Ectodermal cell (in vitro differentiated cells): ENCODE results near the gene TREH.
A peak's percentile ranks its signal among the peaks of the same experiment; 100 is the strongest.

Source experiments
- H3K27ac ChIP-seq: 2 replicates; pipeline ENCODE4 v1.7.0; 2013; ENCODE audit warnings: mild to moderate bottlenecking, low read depth, low read length; ENCODE audit not compliant: insufficient read depth, poor library complexity, severe bottlenecking
- H3K27me3 ChIP-seq: 2 replicates; pipeline ENCODE4 v1.7.0; 2013; ENCODE audit warnings: mild to moderate bottlenecking, low read length; ENCODE audit not compliant: insufficient read depth, control insufficient read depth, poor library complexity, severe bottlenecking
- H3K36me3 ChIP-seq: one replicate; pipeline ENCODE4 v1.7.0; 2013; ENCODE audit warnings: low read length; ENCODE audit not compliant: control insufficient read depth, insufficient read depth
- H3K4me1 ChIP-seq: one replicate; pipeline ENCODE4 v1.7.0; 2013; ENCODE audit warnings: low read length; ENCODE audit not compliant: control insufficient read depth, insufficient read depth
- H3K4me3 ChIP-seq: 2 replicates; pipeline ENCODE4 v1.7.0; 2013; ENCODE audit warnings: low read depth, low read length, control low read depth; ENCODE audit not compliant: insufficient read depth
- H3K9me3 ChIP-seq: 2 replicates; pipeline ENCODE4 v1.7.0; 2013; ENCODE audit warnings: mild to moderate bottlenecking, low read length, moderate library complexity; ENCODE audit not compliant: control insufficient read depth
- WGBS, 2 experiments: methylation state at CpG; one replicate each; pipeline ENCODE4 v1.1.7; 2013; ENCODE audit warnings: missing lambda C conversion rate in 2 of 2; 5-methylcytosine and 5-hydroxymethylcytosine counted together

TREH gene

DNA sequence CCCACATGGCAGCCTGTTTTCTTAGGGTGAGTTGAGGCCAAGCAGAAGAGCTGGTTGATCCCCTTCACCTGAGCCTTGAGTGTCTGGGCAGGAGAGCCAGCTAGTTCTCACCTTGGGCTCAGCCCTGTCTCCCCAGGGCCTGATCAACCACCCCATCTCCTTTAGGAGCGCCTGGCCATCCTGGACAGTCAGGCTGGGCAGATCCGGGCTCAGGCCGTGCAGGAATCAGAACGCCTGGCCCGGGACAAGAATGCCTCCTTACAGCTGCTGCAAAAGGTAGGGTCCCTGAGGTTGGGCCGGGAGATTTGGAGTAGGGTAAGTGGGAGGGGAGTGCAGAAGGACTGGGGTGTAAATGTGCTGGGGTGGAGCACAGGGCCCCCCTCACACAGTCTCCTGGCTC is 40.7 kb downstream of the TREH start:
- no peak overlapping the region for H3K27ac ChIP-seq
- H3K9me3 ChIP-seq = no peaks in the 10 kb centered on the region
- H3K27me3 ChIP-seq = no peaks in the 10 kb centered on the region
- no peak overlapping the region for H3K4me3 ChIP-seq
- H3K36me3 ChIP-seq = peaks cover 29% of the 10 kb centered on the region
- WGBS, 2 experiments = 96 to 97% methylated on average over 6 of the region's 6 CpGs
- H3K4me1 ChIP-seq = peaks cover 20% of the 10 kb centered on the region

DNA sequence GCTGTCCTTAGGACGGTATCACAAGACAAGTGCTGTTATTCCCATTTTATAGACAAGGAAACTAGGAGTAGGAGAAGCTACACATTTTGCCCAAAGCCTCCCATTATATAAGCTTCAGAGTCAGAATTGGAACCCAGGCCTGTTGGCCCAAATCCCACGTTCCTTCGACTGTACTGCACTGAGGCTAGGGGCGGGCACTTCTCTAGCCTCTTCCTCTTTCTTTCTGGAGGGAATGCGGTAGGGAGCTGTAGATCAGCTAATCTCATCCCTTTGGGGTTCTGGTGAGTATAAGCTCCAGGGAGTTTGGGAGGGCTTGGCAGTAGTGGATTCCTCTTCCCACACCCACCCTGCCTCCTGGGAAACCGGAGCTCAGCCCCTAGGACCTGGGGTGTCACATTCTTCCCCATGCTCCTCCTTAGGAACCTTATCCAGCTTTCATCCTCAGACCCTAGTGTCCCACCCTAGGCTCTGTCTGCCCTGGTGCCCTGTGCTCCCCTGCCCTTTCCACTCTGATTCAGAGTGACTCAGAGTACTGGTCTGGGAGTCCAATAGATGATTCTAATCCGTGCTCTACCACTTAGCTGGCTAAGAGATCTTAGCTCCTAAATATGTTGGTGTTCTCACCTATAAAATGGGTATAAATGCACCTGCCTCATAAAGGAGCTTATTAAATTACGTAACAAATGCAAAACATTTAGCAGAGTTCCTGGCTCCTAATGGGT is 42.7 kb downstream of the TREH start:
- no peak overlapping the region for H3K4me3 ChIP-seq
- peaks cover 25% of the 10 kb centered on the region for H3K4me1 ChIP-seq
- no peaks in the 10 kb centered on the region for H3K27me3 ChIP-seq
- H3K9me3 ChIP-seq = no peaks in the 10 kb centered on the region
- peaks cover 32% of the 10 kb centered on the region for H3K36me3 ChIP-seq
- H3K27ac ChIP-seq = no peak overlapping the region
- WGBS, 2 experiments = 87 to 92% methylated on average over 7 to 8 of the region's 8 CpGs

DNA sequence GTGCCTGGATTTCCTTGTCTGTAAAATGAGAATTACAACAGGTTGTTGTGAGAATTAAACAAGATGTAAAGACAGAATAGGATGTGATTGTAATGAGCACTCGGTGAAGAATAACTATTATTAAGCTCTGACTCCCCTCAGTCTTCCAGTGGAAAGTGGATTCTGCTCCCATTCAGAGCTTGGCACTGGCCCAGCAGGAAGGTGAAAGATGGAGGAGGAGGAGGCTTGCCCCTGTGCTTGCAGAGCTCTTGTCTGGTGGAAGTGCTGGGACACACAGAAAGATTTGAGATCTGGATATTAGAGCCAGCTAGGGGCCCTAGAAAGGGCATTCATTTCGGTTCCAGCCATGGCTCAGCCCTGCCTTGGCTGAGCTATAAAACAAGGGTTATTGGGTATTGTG is 43.8 kb downstream of the TREH start:
- 77 to 84% methylated on average over 2 of the region's 2 CpGs for WGBS, 2 experiments
- Histone ChIP-seq H3K36me3 (peaks cover 28% of the 10 kb centered on the region), H3K9me3 (no peaks in the 10 kb centered on the region), H3K27me3 (no peaks in the 10 kb centered on the region), H3K27ac (no peak overlapping the region), H3K4me3 (peak overlapping the region; percentile 34), H3K4me1 (peaks cover 25% of the 10 kb centered on the region)

DNA sequence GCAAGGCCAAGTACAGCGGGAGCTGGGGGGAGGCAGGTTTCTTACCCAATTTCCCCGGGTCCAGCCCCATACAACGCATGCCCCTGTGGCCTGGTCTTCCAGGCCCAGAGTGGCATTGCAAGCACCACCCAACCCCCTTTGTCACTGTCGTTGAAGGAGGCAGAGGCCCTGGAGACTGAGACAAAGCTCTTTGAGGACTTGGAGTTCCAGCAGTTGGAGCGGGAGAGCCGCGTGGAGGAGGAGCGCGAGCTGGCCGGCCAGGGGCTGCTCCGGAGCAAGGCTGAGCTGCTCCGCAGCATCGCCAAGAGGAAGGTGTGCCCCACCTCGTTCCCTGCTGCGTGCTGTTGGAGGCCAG is 44.2 kb downstream of the TREH start:
- peaks cover 25% of the 10 kb centered on the region for H3K4me1 ChIP-seq
- peak overlapping the region; percentile 34 for H3K4me3 ChIP-seq
- 7 to 9% methylated on average over 15 of the region's 15 CpGs for WGBS, 2 experiments
- peaks cover 25% of the 10 kb centered on the region for H3K36me3 ChIP-seq
- H3K27ac ChIP-seq = no peak overlapping the region
- no peaks in the 10 kb centered on the region for H3K9me3 ChIP-seq
- H3K27me3 ChIP-seq = no peaks in the 10 kb centered on the region

DNA sequence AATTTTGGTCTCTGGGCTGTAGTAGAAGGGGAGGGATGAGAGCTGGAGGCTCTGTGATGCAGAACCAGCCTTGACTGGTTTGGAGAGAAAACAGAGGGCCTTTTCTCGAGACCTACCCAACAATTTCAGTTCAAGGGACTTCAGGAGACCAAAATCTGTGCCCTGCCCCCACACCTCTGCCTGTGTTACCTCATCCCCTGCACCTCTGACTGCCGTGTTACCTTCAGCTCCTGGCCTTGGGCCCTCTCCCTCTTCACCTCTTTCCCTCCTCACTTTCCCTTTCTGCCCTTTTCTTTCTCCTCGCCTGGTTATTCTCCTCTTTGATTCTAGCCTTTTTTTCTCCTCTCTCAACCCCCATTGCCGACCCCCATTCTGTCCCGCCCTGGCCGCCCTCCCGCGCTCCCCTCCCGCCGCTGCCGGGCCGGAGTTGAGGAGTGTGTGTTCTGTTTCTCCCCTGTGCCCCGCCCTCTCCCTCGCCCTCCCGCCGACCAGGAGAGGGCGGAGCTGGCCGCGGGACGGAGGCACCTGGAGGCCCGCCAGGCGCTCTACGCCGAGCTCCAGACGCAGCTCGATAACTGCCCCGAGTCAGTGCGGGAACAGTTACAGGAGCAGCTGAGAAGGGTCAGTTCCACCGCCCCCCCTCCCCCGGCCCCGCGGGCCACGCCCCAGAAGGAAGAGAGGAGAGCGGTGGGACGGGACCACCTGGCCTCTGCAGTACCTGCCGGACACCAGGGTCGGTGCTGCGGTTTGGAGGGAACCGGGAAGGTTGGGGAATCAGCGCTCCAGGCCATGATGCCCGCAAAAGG is 44.8 kb downstream of the TREH start:
- peak overlapping the region; percentile 50 for H3K27ac ChIP-seq

DNA sequence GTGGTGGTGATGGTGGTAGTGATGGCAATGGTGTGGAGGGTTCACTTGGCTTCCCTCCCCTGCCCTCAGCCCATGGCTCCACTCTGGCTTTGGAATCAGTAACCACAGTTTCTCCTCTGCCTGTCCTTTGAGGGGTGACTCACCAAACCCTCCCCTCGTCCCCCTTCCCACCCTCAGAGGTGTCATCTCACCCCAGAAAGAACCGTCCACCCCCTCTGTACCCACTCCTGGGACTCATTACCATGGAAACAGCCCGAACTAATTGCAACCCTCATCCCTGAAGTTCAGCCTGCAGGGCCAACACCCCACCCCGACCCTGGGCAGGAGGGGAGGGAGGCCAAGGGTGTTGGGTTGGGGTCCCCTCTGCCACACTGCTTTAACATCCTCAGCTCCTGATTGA is 45.5 kb downstream of the TREH start:
- 67 to 72% methylated on average over 4 of the region's 4 CpGs for WGBS, 2 experiments
- no peaks in the 10 kb centered on the region for H3K9me3 ChIP-seq
- peaks cover 25% of the 10 kb centered on the region for H3K4me1 ChIP-seq
- H3K4me3 ChIP-seq = no peak overlapping the region
- peaks cover 32% of the 10 kb centered on the region for H3K36me3 ChIP-seq
- no peaks in the 10 kb centered on the region for H3K27me3 ChIP-seq
- no peak overlapping the region for H3K27ac ChIP-seq

More for the DNA sequence above, 44.8 kb downstream of the TREH start:
- Histone ChIP-seq H3K4me3 (peak overlapping the region; percentile 34), H3K36me3 (peaks cover 25% of the 10 kb centered on the region), H3K4me1 (peaks cover 25% of the 10 kb centered on the region), H3K9me3 (no peaks in the 10 kb centered on the region), H3K27me3 (no peaks in the 10 kb centered on the region)
- WGBS, 2 experiments = 1 to 2% methylated on average over 41 of the region's 41 CpGs

DNA sequence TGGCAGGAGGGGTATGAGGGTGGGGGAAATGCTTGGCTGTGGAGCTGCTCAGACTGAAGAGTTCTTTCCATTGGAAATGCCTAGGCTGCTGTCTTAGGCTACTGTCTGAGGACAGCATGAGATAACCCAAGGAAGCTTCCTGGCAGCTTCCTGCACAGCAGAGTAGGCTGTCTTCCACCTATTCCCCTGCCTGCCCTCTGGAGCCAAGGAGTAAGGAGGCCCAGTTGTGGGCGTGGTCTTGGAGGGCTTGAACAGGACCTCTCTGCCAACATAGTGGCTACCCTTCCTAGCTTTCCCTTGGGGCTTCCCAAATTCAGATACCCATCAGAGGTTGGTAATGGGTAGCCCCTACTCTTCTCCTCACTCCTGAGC is 46.1 kb downstream of the TREH start:
- H3K27ac ChIP-seq = no peak overlapping the region
- 84 to 100% methylated on average over 1 of the region's 1 CpG for WGBS, 2 experiments
- H3K4me1 ChIP-seq = peaks cover 25% of the 10 kb centered on the region
- no peaks in the 10 kb centered on the region for H3K9me3 ChIP-seq
- peaks cover 38% of the 10 kb centered on the region for H3K36me3 ChIP-seq
- no peaks in the 10 kb centered on the region for H3K27me3 ChIP-seq
- H3K4me3 ChIP-seq = no peak overlapping the region

DNA sequence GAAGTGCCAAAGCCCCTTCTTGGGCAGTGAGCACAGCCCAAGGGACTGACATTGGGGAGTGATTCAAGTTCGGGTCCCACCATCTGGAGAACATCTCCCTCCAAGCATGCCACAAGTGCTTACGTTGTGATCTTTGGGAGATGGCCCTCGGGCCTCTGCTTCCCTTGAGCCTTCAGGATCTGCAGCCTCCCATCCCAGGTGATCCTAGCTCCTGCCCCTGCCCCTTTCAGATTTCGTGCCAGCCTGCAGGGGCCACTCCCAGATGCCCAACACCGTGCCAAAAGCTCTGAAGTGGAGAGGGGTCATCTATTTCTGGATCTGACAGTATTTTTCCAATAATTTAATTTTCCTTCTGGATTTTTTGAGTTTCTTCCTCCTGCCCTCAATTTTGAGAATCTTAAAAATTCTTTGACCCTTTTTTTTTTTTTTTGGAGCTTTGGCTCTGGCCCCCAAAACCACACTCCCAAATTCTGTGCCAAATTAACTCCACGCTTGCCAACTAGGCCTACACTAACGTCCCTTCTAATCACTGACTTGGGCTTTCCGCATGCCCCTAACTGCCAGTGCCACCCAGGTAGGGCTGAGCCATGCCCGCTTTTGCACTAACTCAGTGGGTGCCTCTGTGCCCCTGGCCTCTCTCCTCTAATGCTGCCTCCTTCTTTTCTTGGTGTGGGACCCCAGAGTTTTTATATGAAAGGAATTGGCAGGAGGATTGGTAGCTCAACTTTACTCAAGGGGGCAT is 46.7 kb downstream of the TREH start:
- Histone ChIP-seq H3K4me1 (peaks cover 25% of the 10 kb centered on the region), H3K27ac (no peak overlapping the region), H3K27me3 (no peaks in the 10 kb centered on the region), H3K36me3 (peaks cover 43% of the 10 kb centered on the region), H3K4me3 (no peak overlapping the region), H3K9me3 (no peaks in the 10 kb centered on the region)
- 93 to 95% methylated on average over 9 of the region's 9 CpGs for WGBS, 2 experiments

DNA sequence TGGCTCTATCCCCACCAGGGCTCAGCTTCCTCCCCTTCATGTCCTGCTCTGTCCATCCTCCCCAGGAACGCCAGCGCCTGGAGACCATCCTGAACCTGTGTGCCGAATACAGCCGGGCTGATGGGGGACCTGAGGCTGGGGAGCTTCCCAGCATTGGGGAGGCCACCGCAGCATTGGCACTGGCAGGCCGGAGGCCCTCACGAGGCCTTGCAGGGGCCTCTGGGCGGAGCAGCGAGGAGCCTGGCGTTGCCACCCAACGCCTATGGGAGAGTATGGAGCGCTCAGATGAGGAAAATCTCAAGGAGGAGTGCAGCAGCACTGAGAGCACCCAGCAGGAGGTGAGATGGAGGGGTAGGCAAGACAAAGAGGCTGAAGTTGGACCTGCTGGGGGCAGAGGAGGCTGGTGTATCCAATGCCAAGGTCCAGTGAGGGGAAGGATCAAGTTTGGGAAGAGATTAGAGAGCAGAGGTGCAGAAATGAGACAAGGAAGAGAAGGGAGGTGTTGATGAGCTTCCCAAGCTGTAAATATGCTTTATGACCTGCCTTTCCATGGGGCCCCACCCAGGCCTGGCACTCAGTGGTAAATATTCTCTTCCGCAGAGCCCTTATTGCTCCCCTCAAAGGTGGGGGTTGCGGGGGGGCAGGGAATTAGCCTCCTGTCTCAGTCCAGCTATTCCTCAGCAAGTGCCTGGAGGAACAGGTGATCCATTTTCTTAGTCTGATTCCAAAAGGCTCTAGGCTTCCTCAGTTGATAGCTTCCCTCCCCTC is 48.1 kb downstream of the TREH start:
- peaks cover 25% of the 10 kb centered on the region for H3K4me1 ChIP-seq
- no peak overlapping the region for H3K4me3 ChIP-seq
- H3K9me3 ChIP-seq = no peaks in the 10 kb centered on the region
- no peak overlapping the region for H3K27ac ChIP-seq
- WGBS, 2 experiments = 95 to 96% methylated on average over 14 of the region's 14 CpGs
- H3K27me3 ChIP-seq = no peaks in the 10 kb centered on the region
- peaks cover 47% of the 10 kb centered on the region for H3K36me3 ChIP-seq
